ENCODE results near the gene CCND3. TPM values are rescaled to one million over a fixed set of nuclear protein-coding genes. Genes with fewer than 3 reads are reported as not detected.

The CCND3 gene
- total RNA-seq, 1 experiment from 2014 or later, result 26.9 TPM

DNA sequence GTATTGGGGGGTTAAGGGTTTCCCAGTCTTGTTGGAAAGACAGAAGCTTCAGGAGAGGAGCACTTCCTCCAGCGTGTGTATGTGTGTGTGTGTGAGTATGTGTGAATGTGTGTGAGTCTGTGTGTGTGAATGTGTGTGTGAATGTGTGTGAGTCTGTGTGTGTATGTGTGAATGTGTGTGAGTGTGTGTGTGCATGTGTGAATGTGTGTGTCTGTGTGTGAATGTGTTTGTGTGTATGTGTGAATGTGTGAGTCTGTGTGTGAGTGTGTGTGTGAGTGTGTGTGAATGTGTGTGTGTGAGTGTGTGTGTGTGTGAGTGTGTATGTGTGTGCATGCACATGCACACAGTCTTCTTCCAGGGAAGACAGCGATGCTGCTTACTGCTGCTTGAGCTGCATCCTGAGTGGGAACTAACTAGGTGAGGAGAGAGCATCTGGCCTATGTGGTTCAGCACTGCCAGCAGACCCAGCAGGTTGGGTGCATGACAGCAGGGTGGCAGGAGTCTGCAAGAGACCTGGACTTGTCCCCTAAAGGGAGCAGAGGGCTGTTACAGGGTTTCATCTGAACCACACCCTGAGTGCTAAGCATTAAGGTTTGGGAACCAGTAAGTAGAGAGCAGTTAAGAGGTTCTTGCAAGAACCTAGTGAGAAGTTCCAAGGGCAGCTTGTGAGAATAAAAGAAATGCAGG is 22.7 kb upstream of the CCND3 start:
- POLR2A ChIA-PET, result no interaction called here

DNA sequence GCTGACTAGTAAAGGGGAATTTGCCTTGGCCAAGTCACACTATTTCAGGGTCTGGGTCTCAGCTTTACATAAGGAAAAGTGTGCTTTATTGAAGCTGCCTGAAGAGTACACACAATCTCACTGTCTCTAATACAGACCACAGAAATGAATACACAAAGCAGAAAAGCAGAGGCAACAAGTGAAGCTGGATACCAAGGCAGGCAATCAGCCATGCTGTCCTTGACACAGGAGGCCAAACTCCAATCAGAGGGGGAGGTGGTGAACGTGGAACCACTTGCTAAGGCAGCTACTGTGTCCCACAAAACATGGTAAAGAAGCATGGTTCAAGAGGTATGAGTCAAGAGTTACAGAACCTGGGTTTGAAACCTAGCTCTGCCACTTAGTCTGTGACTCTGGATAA is 21.8 kb upstream of the CCND3 start:
- H3K4me1 Mint-ChIP-seq (ENCODE audit: low read depth, unreplicated experiment), result peaks cover 6% of the 10 kb centered on the region
- H3K9me3 Mint-ChIP-seq (ENCODE audit: unreplicated experiment), result no peaks in the 10 kb centered on the region
- intact Hi-C loops (cut with micrococcal nuclease; ENCODE audit: unreplicated experiment), result no loop called here
- Histone ChIP-seq H3K27me3 (replicated peaks; ENCODE audit: control insufficient read depth, insufficient read depth, low read length) (no peaks in the 10 kb centered on the region), H3K4me1 (peaks cover 16% of the 10 kb centered on the region), H3K4me3 (ENCODE audit: low read depth, low read length) (no peak overlapping the region), H3K9me3 (no peaks in the 10 kb centered on the region), H3K36me3 (ENCODE audit: control insufficient read depth, insufficient read depth, low read length) (no peaks in the 10 kb centered on the region)
- TF ChIP-seq, protein P1, sequence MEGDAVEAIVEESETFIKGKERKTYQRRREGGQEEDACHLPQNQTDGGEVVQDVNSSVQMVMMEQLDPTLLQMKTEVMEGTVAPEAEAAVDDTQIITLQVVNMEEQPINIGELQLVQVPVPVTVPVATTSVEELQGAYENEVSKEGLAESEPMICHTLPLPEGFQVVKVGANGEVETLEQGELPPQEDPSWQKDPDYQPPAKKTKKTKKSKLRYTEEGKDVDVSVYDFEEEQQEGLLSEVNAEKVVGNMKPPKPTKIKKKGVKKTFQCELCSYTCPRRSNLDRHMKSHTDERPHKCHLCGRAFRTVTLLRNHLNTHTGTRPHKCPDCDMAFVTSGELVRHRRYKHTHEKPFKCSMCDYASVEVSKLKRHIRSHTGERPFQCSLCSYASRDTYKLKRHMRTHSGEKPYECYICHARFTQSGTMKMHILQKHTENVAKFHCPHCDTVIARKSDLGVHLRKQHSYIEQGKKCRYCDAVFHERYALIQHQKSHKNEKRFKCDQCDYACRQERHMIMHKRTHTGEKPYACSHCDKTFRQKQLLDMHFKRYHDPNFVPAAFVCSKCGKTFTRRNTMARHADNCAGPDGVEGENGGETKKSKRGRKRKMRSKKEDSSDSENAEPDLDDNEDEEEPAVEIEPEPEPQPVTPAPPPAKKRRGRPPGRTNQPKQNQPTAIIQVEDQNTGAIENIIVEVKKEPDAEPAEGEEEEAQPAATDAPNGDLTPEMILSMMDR (IDR thresholded peaks at IDR 0.05; ENCODE audit: insufficient read depth in 1 of 2, low read depth in 1 of 2, low read length in 1 of 2, severe bottlenecking in 1 of 2, unreplicated experiment in 1 of 2), result no peak
- H3K36me3 Mint-ChIP-seq (ENCODE audit: insufficient read depth, unreplicated experiment), result peaks cover 6% of the 10 kb centered on the region
- no peak overlapping the region for H3K27ac Mint-ChIP-seq (ENCODE audit: unreplicated experiment)
- ChIA-PET POLR2A (no interaction called here), CTCF (no interaction called here)
- no peak overlapping the region for H3K4me3 Mint-ChIP-seq (ENCODE audit: unreplicated experiment)
- BruUV-seq (replicated peaks), result no TSS peak
- H3K27me3 Mint-ChIP-seq (ENCODE audit: insufficient read depth, unreplicated experiment), result no peaks in the 10 kb centered on the region
- no peak for DNase-seq

More for the DNA sequence above, 22.7 kb upstream of the CCND3 start:
- intact Hi-C loops (cut with micrococcal nuclease; ENCODE audit: unreplicated experiment), result no loop called here
- peaks cover 6% of the 10 kb centered on the region for H3K4me1 Mint-ChIP-seq (ENCODE audit: low read depth, unreplicated experiment)
- Histone ChIP-seq H3K4me1 (peaks cover 16% of the 10 kb centered on the region), H3K36me3 (ENCODE audit: control insufficient read depth, insufficient read depth, low read length) (no peaks in the 10 kb centered on the region), H3K27me3 (replicated peaks; ENCODE audit: control insufficient read depth, insufficient read depth, low read length) (no peaks in the 10 kb centered on the region), H3K4me3 (ENCODE audit: low read depth, low read length) (no peak overlapping the region), H3K9me3 (no peaks in the 10 kb centered on the region)
- no TSS peak for BruUV-seq (replicated peaks)
- no peak overlapping the region for H3K27ac Mint-ChIP-seq (ENCODE audit: unreplicated experiment)
- no peaks in the 10 kb centered on the region for H3K9me3 Mint-ChIP-seq (ENCODE audit: unreplicated experiment)
- peaks cover 6% of the 10 kb centered on the region for H3K36me3 Mint-ChIP-seq (ENCODE audit: insufficient read depth, unreplicated experiment)
- no peak for DNase-seq
- TF ChIP-seq, protein P1 (IDR thresholded peaks at IDR 0.05; ENCODE audit: insufficient read depth in 1 of 2, low read depth in 1 of 2, low read length in 1 of 2, severe bottlenecking in 1 of 2, unreplicated experiment in 1 of 2), result no peak
- no peak overlapping the region for H3K4me3 Mint-ChIP-seq (ENCODE audit: unreplicated experiment)
- no peaks in the 10 kb centered on the region for H3K27me3 Mint-ChIP-seq (ENCODE audit: insufficient read depth, unreplicated experiment)
- CTCF ChIA-PET, result no interaction called here

DNA sequence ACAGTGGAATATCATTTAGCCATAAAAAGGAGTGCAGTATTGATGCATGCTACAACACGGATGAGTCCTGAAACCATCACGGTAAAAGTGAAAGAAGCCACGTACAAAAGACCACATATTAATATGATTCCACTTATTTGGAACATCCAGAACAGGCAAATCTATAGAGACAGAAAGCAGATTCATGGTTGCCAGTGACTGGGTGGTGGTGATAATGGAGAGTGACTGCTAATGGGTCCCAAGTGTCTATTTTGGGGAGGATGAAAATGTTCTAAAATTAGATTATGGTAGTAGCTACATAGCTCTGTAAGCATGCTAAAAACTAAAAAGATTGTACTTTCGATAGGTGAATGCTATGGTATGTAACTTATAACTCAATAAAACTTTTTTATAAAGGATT is 18.4 kb upstream of the CCND3 start:
- ChIA-PET POLR2A (no interaction called here), CTCF (interaction anchor here (0.6 kb wide), 1 partner anchor 103 kb away, joined by 3 read pairs; no protein-coding TSS in a partner anchor)
- no peaks in the 10 kb centered on the region for H3K9me3 ChIP-seq
- TF ChIP-seq, protein P1 (IDR thresholded peaks at IDR 0.05; ENCODE audit: insufficient read depth in 1 of 2, low read depth in 1 of 2, low read length in 1 of 2, severe bottlenecking in 1 of 2, unreplicated experiment in 1 of 2), result no peak
- H3K27ac Mint-ChIP-seq (ENCODE audit: unreplicated experiment), result no peak overlapping the region
- intact Hi-C loops (cut with micrococcal nuclease; ENCODE audit: unreplicated experiment), result no loop called here
- DNase-seq, result no peak
- no peaks in the 10 kb centered on the region for H3K27me3 Mint-ChIP-seq (ENCODE audit: insufficient read depth, unreplicated experiment)
- no TSS peak for BruUV-seq (replicated peaks)
- no peak overlapping the region for H3K4me3 Mint-ChIP-seq (ENCODE audit: unreplicated experiment)
- no peaks in the 10 kb centered on the region for H3K9me3 Mint-ChIP-seq (ENCODE audit: unreplicated experiment)
- H3K36me3 Mint-ChIP-seq (ENCODE audit: insufficient read depth, unreplicated experiment), result peaks cover 6% of the 10 kb centered on the region
- H3K36me3 ChIP-seq (ENCODE audit: control insufficient read depth, insufficient read depth, low read length), result no peaks in the 10 kb centered on the region
- H3K4me1 Mint-ChIP-seq (ENCODE audit: low read depth, unreplicated experiment), result peaks cover 6% of the 10 kb centered on the region
- H3K4me3 ChIP-seq (ENCODE audit: low read depth, low read length), result no peak overlapping the region
- H3K4me1 ChIP-seq, result no peaks in the 10 kb centered on the region
- no peaks in the 10 kb centered on the region for H3K27me3 ChIP-seq (replicated peaks; ENCODE audit: control insufficient read depth, insufficient read depth, low read length)
